LNCAP (cell line): ENCODE results near the gene GNPDA1.

Source experiments
- CTCF ChIP-seq: fragments of 450-650 bp; IDR thresholded peaks from 2 replicates; pipeline ENCODE4 v1.5.1; 2017; ENCODE audit warnings: mild to moderate bottlenecking

Gene GNPDA1

GRCh38 chr5:141968914-141969608 lies 43.8 kb downstream of the GNPDA1 start, which contains the start of gene RNF14:
TSS of gene RNF14 (plus strand) at chr5:141969105. CDS start at chr5:141973589, 4,484 bp downstream.
- TF ChIP-seq CTCF: peak; percentile 98

DNA sequence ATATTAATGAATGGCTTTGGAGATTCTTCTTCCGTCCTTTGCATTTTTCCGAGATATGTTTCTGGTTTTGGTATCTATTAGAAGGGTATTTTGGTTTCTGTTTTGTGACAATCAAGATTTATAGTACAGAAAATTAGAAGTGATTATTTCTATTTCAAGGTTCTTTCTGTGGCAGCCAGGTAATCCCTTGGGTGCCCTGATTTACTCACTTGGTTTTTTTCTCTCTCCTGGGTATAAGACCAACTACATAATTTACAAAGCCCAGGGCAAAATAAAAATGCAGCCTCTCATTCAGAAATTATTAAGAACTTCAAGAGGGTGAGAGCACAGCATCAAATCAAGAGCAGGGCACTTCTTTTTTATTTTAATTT lies 45.9 kb downstream of the GNPDA1 start:
- TF ChIP-seq CTCF: no peak

- TF ChIP-seq CTCF: no peak
These were observed 46.4 kb downstream of the GNPDA1 start for GRCh38 chr5:141966275-141966962.

DNA sequence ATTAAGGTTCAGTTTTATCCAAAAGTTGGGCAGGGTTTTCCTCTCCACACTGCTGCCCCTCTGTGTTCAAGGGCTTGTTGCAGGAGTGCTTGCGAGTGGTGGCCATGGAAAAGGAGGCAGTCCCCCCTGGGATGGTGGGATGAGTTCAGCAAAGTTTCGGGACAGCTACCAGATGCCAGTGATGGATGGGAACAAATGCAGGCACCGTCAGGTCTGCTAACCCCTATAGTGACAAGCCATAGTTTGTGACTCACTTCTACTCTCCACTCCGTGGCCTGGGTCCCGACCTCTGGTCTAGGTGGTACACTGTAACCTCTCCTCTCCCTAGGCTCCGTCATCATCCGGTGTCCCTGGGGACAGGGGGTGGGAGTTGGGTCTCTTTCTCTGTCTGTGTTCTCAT lies 47.8 kb downstream of the GNPDA1 start:
- TF ChIP-seq CTCF: no peak

DNA sequence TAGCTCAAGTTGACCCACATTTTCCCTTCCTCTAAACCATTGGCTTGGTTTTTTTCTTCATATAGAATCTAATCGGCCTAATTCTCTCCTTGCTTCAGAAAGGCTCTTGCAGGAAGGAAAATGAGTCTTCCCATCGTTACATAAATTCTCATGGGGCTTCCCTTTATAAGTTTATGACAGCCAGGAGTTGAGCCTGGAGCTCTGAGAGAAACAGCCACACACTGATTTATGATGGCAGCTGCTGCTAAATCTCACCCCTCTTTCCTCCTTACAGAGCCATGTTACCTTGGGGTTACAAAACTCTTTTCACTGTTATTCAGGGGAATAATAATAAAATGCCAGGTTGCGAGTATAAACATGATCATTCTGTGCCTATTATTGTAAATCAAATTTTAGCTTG lies 49.1 kb downstream of the GNPDA1 start:
- no peak for TF ChIP-seq CTCF

GRCh38 chr5:141961466-141961865 lies 51.4 kb downstream of the GNPDA1 start:
- TF ChIP-seq CTCF: no peak

DNA sequence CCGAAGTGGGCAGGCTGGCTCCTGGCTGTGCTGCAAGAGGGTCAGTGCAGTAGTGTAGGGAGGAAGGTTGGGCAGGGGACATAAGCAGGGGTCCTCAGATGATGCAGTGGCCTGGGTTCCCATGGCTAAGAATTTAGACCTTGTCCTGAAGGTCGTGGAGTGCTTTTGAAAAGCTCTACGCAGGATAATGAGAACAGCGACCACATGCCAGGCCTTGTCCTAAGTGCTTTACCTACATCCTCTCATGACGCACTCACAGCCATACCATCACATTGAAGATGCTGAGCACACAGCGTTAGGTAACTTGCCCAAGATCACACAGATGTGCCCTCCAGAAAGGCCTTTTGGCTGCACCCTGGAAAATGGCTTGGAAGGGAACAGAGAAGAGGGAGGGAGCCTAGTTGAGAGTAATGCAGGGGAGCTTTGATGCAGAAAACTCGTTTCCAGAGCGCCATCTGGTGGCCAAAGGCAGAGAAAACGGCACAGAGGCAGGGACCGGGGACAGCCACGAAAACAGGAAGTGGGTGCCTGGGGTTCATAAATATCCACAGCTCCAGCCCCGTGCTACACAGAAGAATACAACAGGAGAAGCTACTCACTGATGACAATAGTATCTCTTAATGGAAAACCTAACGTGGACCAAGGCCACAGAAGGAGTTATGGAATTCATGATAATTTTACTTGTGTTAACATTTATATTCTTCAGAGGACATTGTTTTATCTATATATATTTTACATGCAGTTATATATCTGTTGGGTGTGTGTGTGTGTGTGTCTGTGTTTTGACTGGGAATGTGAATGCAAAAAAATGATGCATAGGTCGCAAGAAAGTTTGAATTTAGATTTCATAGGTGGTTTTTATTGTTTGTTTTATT lies 52.1 kb downstream of the GNPDA1 start:
- TF ChIP-seq CTCF: peak; percentile 79
